Prostate gland (tissue), 2 donors: ENCODE results near the gene NISCH. TPM values are rescaled to one million over a fixed set of nuclear protein-coding genes. Genes with fewer than 3 reads are reported as not detected.

Experiments used
- DNase-seq: peaks from one replicate; pipeline ENCODE4 v3.0.0-alpha.2; 2019; ENCODE audit warnings: low spot score
- H3K27ac ChIP-seq, 2 donors: fragments of 200-600 bp; sonication (generic); 2 replicates each; pipeline ENCODE4 v1.5.1; 2017 to 2019
- H3K27me3 ChIP-seq: fragments of 200-600 bp; sonication (generic); replicated peaks from 2 replicates; pipeline ENCODE4 v1.5.1; 2019; ENCODE audit not compliant: insufficient read depth
- H3K36me3 ChIP-seq, 2 donors: fragments of 200-600 bp; sonication (generic); 1 replicate in 1 of 2; 2 replicates in 1 of 2; pipeline versions ENCODE4 v1.5.1 to v1.8.1; 2017 to 2019
- H3K4me1 ChIP-seq: fragments of 200-600 bp; sonication (generic); replicated peaks from 2 replicates; pipeline ENCODE4 v1.5.1; 2019
- H3K4me3 ChIP-seq, 2 donors: fragments of 200-600 bp; sonication (generic); 2 replicates each; pipeline ENCODE4 v1.5.1; 2017 to 2019
- H3K9me3 ChIP-seq: fragments of 200-600 bp; sonication (generic); 2 replicates; pipeline ENCODE4 v1.5.1; 2017
- CTCF ChIP-seq, 4 experiments: fragments of 200-600 bp in 2 of 4; fragments of 450-650 bp in 2 of 4; sonication (generic) in 2 of 4; IDR thresholded peaks; 1 replicate in 3 of 4; 2 replicates in 1 of 4; pipeline ENCODE4 v1.5.1; 2016 to 2019; ENCODE audit warnings: antibody characterized with exemption in 4 of 4, mild to moderate bottlenecking in 2 of 4, moderate library complexity in 2 of 4
- POLR2A ChIP-seq: fragments of 450-650 bp; IDR thresholded peaks from one replicate; pipeline ENCODE4 v1.6.1; 2016; ENCODE audit warnings: antibody characterized with exemption, mild to moderate bottlenecking
- POLR2AphosphoS5 ChIP-seq: sonication (generic); formaldehyde crosslinking; IDR thresholded peaks from one replicate; pipeline ENCODE4 v1.6.1; 2017; ENCODE audit warnings: antibody characterized with exemption
- WGBS: methylation state at CpG from one replicate; pipeline ENCODE4 v1.1.5; 2018; 5-methylcytosine and 5-hydroxymethylcytosine counted together
- intact Hi-C: fragments of 100-400 bp; cut with DNase I; formaldehyde crosslinking; loops from one replicate; pipeline ENCODE4 v1.14.2; 2022
- total RNA-seq, 2 donors: library from RNA; depleted of rRNA; stranded (reverse); fragments of >200 nt; gene quantifications; one replicate each; pipeline ENCODE4 v1.1.0, GENCODE V29; 2016

Gene NISCH
- total RNA-seq, 2 donors from 2014 or later, result 107 to 277 TPM

- Histone ChIP-seq H3K4me3 (no peak overlapping the region), H3K36me3 (no peaks in the 10 kb centered on the region), H3K27ac (no peak overlapping the region), H3K27me3 (no peaks in the 10 kb centered on the region), H3K9me3 (no peaks in the 10 kb centered on the region), H3K4me1 (no peaks in the 10 kb centered on the region)
- WGBS, result 80% methylated on average over 25 of the region's 25 CpGs
- TF ChIP-seq CTCF (IDR thresholded peaks at IDR 0.05) (no peak), POLR2AphosphoS5 (no peak), POLR2A (no peak)
- no peak for DNase-seq
- intact Hi-C loops, result no loop called here
These were observed 62.7 kb downstream of the NISCH start for GRCh38 chr3:52517796-52518722.

DNA sequence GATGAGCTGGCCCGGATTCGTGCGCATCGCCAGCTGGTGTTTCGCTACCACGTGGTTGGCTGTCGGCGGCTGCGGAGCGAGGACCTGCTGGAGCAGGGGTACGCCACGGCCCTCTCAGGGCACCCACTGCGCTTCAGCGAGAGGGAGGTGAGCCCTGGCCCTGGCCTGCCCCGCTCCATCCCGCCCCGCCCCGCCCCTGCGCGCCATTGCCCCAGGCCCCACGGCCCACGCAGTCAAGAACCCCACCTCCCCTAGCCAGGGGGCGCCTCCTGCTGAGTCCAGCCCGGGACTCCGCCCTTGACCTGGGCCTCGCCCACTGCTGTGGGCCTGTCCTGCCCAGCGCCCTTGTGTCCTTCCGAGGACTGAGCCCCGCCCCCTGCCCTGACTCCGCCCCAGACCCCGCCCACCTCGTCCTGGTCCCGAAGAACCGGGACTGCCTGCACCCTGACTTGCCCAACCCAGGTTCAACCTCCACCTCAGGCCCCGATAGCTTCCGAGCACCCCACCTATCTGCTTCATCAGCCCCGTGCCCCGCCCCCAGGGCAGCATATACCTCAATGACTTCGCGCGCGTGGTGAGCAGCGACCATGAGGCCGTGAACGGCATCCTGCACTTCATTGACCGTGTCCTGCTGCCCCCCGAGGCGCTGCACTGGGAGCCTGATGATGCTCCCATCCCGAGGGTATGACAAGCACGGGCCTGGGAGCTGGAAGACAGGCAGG is 63.5 kb downstream of the NISCH start:
- TF ChIP-seq POLR2AphosphoS5 (no peak), POLR2A (no peak)
- Histone ChIP-seq H3K4me1 (no peaks in the 10 kb centered on the region), H3K27me3 (no peaks in the 10 kb centered on the region), H3K27ac (no peak overlapping the region), H3K9me3 (no peaks in the 10 kb centered on the region), H3K4me3 (no peak overlapping the region), H3K36me3 (no peaks in the 10 kb centered on the region)
- 46% methylated on average over 39 of the region's 50 CpGs for WGBS
- intact Hi-C loops, result no loop called here
- no peak for DNase-seq

DNA sequence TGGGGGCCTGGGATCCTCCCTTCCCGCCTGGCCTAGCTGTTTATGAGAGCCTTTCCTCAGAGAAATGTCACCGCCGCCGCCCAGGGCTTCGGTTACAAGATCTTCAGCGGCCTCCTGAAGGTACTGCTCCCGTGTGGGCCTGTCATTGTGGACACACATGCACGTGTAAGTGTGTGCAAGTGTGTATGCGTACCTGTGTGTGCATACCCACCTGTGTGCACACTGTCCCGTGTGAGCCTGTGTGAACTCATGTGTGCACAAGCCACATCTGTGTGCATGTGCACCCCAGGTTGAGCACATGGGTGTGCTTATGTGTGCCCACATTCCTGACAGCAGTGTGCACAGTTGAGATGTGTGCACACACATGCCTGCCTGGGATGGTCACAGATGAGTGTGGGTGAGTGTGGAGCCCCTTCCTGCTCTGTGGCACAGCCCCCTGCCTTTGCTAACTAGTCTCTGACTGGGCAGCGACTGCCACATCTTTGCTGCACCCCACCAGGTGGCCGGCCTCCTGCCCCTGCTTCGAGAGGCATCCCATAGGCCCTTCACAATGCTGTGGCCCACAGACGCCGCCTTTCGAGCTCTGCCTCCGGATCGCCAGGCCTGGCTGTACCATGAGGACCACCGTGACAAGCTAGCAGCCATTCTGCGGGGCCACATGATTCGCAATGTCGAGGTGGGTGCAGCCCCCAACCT is 64.2 kb downstream of the NISCH start:
- no peaks in the 10 kb centered on the region for H3K4me1 ChIP-seq
- H3K4me3 ChIP-seq, result no peak overlapping the region
- WGBS, result 85% methylated on average over 22 of the region's 22 CpGs
- no peak for DNase-seq
- TF ChIP-seq CTCF (IDR thresholded peaks at IDR 0.05) (no peak), POLR2AphosphoS5 (no peak), POLR2A (no peak)
- intact Hi-C loops, result no loop called here
- H3K36me3 ChIP-seq, result no peaks in the 10 kb centered on the region
- no peaks in the 10 kb centered on the region for H3K9me3 ChIP-seq
- H3K27me3 ChIP-seq, result no peaks in the 10 kb centered on the region
- H3K27ac ChIP-seq, result no peak overlapping the region

DNA sequence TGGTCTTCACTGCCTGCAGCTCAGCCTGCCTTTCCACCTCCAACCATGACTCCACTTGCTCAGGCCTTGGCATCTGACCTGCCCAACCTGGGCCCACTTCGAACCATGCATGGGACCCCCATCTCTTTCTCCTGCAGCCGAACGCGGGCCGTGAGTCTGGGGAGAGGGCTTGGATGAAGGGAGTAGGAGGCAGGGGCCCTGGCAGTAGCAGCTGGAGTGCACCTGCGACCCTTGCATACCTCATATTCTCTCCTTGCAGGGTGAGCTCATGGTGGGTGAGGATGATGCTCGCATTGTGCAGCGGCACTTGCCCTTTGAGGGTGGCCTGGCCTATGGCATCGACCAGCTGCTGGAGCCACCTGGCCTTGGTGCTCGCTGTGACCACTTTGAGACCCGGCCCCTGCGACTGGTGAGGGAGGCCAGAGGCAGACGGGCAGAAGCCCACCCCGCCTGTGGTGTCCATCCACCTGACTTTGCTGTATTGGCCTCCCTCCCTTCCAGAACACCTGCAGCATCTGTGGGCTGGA is 64.8 kb downstream of the NISCH start:
- Histone ChIP-seq H3K9me3 (no peaks in the 10 kb centered on the region), H3K4me1 (no peaks in the 10 kb centered on the region), H3K4me3 (no peak overlapping the region), H3K27ac (no peak overlapping the region), H3K36me3 (no peaks in the 10 kb centered on the region), H3K27me3 (no peaks in the 10 kb centered on the region)
- 95% methylated on average over 14 of the region's 14 CpGs for WGBS
- TF ChIP-seq CTCF (IDR thresholded peaks at IDR 0.05) (no peak), POLR2A (no peak), POLR2AphosphoS5 (no peak)
- DNase-seq, result no peak
- intact Hi-C loops, result no loop called here
